Measurements from ENCODE around the gene STOML1.

- TF ChIP-seq EZH2 (IDR thresholded peaks at IDR 0.05; ENCODE audit: insufficient read depth, poor library complexity, severe bottlenecking) (no peak), EZH2phosphoT487 (IDR thresholded peaks at IDR 0.05; ENCODE audit: insufficient read depth, low read depth) (no peak)
Observed at GRCh38 chr15:73930371-73930770, 61.7 kb downstream of the STOML1 start.

Measured in GM23248 (cell line).